HG02852 (cell line): Measurements from ENCODE around the gene TRAPPC5.
A peak's percentile ranks its signal among the peaks of the same experiment; 100 is the strongest.

Experiments
- ATAC-seq: cut with Tn5 transposase; IDR thresholded peaks from one replicate; pipeline ENCODE4 v1.9.1; 2021; ENCODE audit warnings: mild to moderate bottlenecking, moderate library complexity; ENCODE audit not compliant: unreplicated experiment

Gene TRAPPC5

GRCh38 chr19:7645656-7646425 is 34.8 kb upstream of the TRAPPC5 start:
- ATAC-seq = no peak

- ATAC-seq = no peak
Measured at GRCh38 chr19:7646426-7646700, 34.3 kb upstream of the TRAPPC5 start.

- no peak for ATAC-seq
Measured at GRCh38 chr19:7647156-7647555, 33.5 kb upstream of the TRAPPC5 start.

GRCh38 chr19:7648265-7649014 is 32.2 kb upstream of the TRAPPC5 start:
- no peak for ATAC-seq

- ATAC-seq = no peak
Measured at GRCh38 chr19:7650148-7650547, 30.5 kb upstream of the TRAPPC5 start.

- ATAC-seq = no peak
Measured at GRCh38 chr19:7652061-7652641, 28.5 kb upstream of the TRAPPC5 start.

- ATAC-seq = no peak
Measured at GRCh38 chr19:7654401-7654800, 26.2 kb upstream of the TRAPPC5 start.

GRCh38 chr19:7655581-7655980 is 25.1 kb upstream of the TRAPPC5 start:
- ATAC-seq = no peak

- ATAC-seq = no peak
Measured at GRCh38 chr19:7657131-7657751, 23.4 kb upstream of the TRAPPC5 start.

- ATAC-seq = peak; percentile 67
Measured at GRCh38 chr19:7658219-7658686, 22.4 kb upstream of the TRAPPC5 start.

- no peak for ATAC-seq
Measured at GRCh38 chr19:7661744-7662538, 18.7 kb upstream of the TRAPPC5 start.

GRCh38 chr19:7662657-7663056 is 18.0 kb upstream of the TRAPPC5 start:
- ATAC-seq = no peak

- no peak for ATAC-seq
Measured at GRCh38 chr19:7663706-7664105, 16.9 kb upstream of the TRAPPC5 start.

GRCh38 chr19:7665076-7665475 is 15.6 kb upstream of the TRAPPC5 start:
- no peak for ATAC-seq

GRCh38 chr19:7668842-7669241 is 11.8 kb upstream of the TRAPPC5 start, which contains the start of gene RETN:
RETN (plus strand) TSS chr19:7669049; CDS start chr19:7669327, 278 bp downstream.
- no peak for ATAC-seq

GRCh38 chr19:7669641-7670040 is 11.0 kb upstream of the TRAPPC5 start:
- ATAC-seq = no peak

GRCh38 chr19:7670150-7670783 is 10.4 kb upstream of the TRAPPC5 start:
- ATAC-seq = no peak

GRCh38 chr19:7670790-7671189 is 9.8 kb upstream of the TRAPPC5 start:
- ATAC-seq = no peak

GRCh38 chr19:7672522-7672921 is 8.1 kb upstream of the TRAPPC5 start:
- no peak for ATAC-seq
